CD1c-positive myeloid dendritic cell (primary cell): Measurements from ENCODE around the gene TXK.
"Not testable (repeated sequence)": the region's sequence is repeated elsewhere in the genome, so short reads cannot be mapped to it uniquely, and the experiment has no call there.

ENCODE experiments used
- DNase-seq: peaks from one replicate; pipeline ENCODE4 v3.0.0-alpha.2; 2016; ENCODE audit errors: extremely low spot score

TXK gene

DNA sequence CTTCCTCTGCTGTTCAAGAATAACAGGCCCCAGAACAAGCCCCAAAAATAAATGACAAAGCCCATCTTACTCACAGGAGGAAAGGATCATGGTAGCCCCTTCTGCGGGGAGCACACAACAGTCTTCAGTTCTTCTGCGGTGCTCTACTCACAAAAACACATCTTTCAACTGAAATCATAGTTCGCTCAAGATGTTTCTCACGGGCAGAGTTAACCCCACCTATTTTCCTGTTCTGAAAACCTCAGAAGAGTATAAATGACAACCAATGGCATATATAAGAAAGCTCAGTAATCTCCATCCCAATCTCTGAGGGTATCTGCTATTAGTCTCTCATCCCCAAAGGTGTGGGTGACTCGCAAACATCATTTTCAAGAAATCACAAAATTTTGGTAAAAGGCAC, at the start of gene TXK:
TXK (minus strand) TSS at position 170 of the 400 bp plus-strand sequence; CDS start at position 90, 80 bp downstream.
- DNase-seq, result no peak

DNA sequence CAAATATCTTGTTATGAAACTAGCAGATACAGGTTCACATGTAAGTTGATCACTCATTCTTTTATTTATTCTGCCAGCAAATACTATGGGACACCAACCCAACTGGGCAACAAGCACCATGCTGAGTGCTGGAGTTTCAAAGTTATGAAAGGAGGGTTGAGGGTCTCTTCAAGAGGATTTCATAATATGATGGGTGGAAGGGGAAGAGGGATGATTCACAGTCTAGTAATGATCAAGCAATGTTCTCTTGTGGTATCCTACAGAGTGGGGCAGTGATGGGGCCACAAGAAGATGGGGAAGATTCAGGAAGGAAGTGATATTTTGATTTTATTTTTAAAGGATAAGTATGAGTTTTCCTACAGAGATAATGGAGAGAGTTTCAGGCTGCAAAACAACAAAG, 46.2 kb upstream of the TXK start:
- DNase-seq, result no peak

- no peak for DNase-seq
These were observed 44.9 kb upstream of the TXK start for GRCh38 chr4:48178931-48179330.

- no peak for DNase-seq
These were observed 41.8 kb upstream of the TXK start for GRCh38 chr4:48175806-48176205.

DNA sequence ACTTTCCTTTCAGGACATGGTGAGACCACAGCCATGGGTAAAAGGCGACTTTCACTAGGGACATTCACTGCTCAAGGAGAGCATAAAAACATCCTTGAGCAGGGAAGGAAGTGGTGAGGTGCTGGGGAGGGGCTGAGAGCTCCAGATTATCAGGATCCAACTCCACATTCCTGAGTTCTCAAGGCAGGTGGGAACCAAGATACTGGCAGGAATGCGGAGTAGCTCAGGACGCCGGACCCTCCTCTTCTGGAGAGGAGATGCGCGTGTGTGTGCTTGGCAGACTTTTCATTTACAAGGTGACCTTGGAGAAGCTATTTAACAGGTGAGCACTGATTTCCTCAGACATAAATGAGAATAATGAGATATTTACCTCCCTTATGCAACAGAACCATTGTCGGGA, 41.3 kb upstream of the TXK start:
- DNase-seq, result no peak

- peak; percentile 73 for DNase-seq
These were observed 39.3 kb upstream of the TXK start for GRCh38 chr4:48173056-48173991.

DNA sequence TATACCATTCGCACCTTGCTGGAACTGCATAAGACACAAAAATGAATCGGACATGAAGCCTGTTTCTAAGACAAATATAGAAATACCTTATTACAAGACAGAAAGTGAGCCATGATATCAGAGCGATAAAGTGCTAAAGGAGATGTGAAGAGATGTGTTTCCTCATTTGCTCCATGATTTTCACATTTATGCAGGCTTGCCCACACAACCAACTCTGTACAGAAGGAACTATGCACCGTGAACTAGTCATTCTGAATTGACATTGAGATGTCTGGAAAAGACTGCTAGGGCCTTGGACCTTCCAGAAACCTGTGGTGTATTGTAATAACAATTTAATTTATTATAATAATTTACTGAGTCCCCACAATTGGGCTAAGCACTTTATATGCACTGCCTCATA, 38.6 kb upstream of the TXK start:
- DNase-seq, result peak; percentile 53

GRCh38 chr4:48169636-48170035, 35.6 kb upstream of the TXK start:
- no peak for DNase-seq

- no peak for DNase-seq
These were observed 33.7 kb upstream of the TXK start for GRCh38 chr4:48167538-48168263.

GRCh38 chr4:48164561-48164960, 30.5 kb upstream of the TXK start:
- not testable (repeated sequence) for DNase-seq

- no peak for DNase-seq
These were observed 29.7 kb upstream of the TXK start for GRCh38 chr4:48163746-48164145.

GRCh38 chr4:48162162-48162561, 28.1 kb upstream of the TXK start:
- DNase-seq, result peak; percentile 34

DNA sequence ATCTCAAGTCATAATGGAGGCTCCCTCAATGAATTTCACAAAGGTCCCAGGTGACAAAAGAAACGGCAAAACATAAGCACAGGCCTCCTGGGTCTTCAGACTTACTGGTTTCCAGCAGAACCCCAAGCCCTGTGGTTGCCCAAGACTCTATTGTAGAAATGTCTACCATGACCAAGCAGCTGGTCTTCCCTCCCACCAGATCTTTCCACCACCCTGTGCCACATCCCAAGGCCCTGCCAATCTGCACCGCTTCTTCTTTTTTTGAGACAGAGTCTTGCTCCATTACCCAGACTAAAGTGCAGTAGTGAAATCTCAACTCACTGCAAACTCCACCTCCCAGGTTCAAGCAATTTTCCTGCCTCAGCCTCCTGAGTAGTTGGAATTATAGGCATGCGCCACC, 23.2 kb upstream of the TXK start:
- no peak for DNase-seq

DNA sequence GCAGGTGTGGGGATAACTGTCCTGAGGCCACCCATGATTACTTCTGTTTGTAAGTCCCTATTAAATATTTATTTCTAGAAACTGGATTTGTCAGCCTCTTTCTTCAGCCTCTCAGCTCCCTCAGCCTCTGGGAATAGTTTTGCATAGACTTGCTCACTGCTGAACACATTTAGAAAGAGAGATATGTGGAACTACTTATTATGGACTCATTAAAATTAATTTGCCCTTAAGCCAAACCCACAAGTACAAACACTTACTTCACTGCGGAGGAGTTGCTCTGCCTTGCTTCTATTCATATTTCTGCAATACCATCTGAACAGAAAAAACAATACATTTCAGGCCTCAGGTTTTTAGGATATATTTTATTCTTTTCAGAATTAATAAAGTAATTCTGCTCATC, 22.4 kb upstream of the TXK start:
- DNase-seq, result no peak

DNA sequence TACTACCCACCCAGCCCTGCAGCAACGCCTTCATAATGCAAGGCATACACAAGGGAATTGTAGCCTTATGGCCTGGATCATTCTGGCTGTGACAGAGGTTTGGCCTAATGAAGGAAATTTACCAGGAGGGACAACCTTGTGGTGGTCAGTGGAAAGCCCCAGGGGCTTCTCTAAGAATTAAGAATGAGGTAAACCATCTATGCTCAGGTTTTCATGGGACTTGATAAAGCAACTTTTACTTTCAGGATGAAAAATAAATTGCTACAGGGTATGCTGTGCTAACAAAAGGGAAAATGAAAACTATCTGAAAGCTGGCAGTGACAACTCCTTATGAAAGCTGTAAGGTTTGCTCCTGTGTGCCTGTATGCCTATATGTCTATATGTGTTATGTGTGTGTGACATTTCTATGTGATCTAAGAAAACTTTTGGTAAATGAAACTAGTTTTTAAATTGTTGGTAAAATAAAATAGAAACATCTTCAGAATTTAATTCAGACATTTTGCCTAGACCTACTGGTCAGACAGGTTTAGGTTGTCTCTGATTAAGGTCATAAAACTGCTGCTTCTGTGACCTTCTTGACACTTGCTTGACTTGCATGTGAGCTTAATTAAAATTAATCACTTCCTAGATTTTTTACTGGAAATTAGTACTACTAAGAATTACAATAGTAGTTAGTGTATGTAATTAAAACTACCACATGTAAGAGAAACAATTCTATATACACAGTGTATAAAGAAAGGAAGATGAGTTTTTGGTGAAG, 19.9 kb upstream of the TXK start:
- DNase-seq, result no peak

GRCh38 chr4:48152259-48152658, 18.2 kb upstream of the TXK start:
- no peak for DNase-seq

DNA sequence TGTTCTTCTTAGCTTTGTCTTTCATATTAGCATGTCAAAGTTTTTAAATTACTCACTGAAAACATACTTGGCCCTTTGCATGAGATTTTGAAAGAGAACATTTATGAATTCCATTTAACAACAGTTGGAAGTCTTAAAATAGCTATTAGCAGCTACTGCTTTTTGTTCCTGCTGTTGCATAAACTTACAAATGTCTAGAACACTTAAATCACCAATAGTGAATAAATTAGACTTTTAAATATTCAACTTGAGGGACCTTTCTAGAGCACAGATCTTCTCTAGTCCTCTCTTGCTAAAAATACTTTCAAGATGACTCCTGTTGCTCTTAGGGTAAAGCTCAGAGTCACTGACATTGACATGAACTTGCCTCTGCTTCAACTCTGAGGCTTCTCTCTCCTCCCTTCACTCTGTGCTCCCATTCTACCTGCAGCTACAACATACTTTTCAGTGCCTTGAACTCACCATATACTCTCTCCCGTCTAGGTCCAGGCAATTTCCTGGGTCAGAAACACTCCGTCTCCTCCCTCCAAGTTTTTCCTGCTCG, 15.8 kb upstream of the TXK start:
- no peak for DNase-seq

DNA sequence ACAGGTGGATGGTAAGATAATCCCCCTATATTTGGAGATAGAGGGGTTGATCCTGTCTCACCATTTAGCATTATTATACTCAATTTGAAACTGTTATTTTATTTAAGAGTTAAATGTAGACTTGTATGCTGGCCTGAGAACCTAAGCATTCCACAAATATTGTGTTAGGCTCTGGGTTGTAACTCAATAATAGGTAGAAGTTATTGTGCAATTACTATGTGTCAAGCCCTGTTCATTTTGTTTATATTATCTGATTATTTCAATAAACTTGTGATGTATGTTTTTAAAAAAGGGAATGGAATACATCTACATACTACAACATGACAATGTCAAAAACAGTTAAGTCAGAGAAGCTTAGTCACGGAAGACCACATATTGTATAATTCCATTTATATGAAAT, 13.6 kb upstream of the TXK start:
- DNase-seq, result no peak

GRCh38 chr4:48141048-48141447, 7.0 kb upstream of the TXK start:
- DNase-seq, result peak; percentile 54

- DNase-seq, result no peak
These were observed 5.6 kb upstream of the TXK start for GRCh38 chr4:48139691-48140090.

DNA sequence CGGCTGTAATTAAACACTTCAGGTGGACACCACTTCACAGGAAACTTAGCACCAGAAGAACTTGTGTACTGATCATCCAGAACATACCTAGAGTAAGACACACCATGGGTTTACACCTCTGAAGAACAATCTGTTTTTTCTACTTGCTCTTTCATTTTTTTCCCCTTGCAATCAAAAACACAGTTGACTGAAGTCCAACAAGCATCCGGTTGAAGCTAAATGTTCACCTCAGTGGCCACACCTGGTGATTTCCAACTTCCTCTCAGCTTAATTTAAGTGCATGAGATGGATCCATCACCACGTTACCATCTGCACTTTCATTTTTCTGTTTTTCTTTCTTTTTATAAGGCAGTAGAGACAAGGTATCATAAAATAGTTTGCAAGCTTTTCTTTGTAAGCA, 4.9 kb upstream of the TXK start:
- no peak for DNase-seq

- no peak for DNase-seq
These were observed 4.5 kb upstream of the TXK start for GRCh38 chr4:48138511-48138910.
